IMR-90 (cell line): ENCODE data around the gene SLC23A1. TPM values are rescaled to one million over a fixed set of nuclear protein-coding genes. Genes with fewer than 3 reads are reported as not detected.

Experiments
- CHD1 ChIP-seq: IDR thresholded peaks from 2 replicates; pipeline ENCODE4 v1.6.1; 2012; ENCODE audit warnings: low read depth, low read length, improper control_type of control experiment
- MAZ ChIP-seq: IDR thresholded peaks from 2 replicates; pipeline ENCODE4 v1.6.1; 2012; ENCODE audit warnings: low read depth, mild to moderate bottlenecking, low read length, improper control_type of control experiment, moderate library complexity, borderline replicate concordance
- MXI1 ChIP-seq: IDR thresholded peaks from 2 replicates; pipeline ENCODE4 v1.6.1; 2012; ENCODE audit warnings: low read depth, mild to moderate bottlenecking, low read length, moderate library complexity, borderline replicate concordance
- SMC3 ChIP-seq: fragments of 150-350 bp; IDR thresholded peaks from 2 replicates; pipeline ENCODE4 v1.6.1; 2016; ENCODE audit warnings: low read depth, mild to moderate bottlenecking, antibody characterized with exemption, low read length, moderate library complexity
- polyA plus RNA-seq, 3 experiments: library from polyadenylated mRNA; depleted of rRNA; stranded (reverse); fragments of >200 nt; gene quantifications; 2 replicates each; pipeline ENCODE4 v1.2.3, GENCODE V29; 2012; ENCODE audit warnings: low replicate concordance in 1 of 3
- total RNA-seq: library from RNA; depleted of rRNA; stranded (reverse); fragments of >200 nt; gene quantifications from 2 replicates; pipeline ENCODE4 v1.2.3, GENCODE V29; 2012
- TF ChIP-seq, protein P1 (sequence below): fragments of 150-350 bp; IDR thresholded peaks from 2 replicates; pipeline ENCODE4 v1.6.1; 2017; ENCODE audit warnings: mild to moderate bottlenecking, antibody characterized with exemption, low read length, low read depth

The SLC23A1 gene
- total and polyA plus RNA-seq, 2 of the 4 experiments (the other 2 are of a cell fraction), result not detected

DNA sequence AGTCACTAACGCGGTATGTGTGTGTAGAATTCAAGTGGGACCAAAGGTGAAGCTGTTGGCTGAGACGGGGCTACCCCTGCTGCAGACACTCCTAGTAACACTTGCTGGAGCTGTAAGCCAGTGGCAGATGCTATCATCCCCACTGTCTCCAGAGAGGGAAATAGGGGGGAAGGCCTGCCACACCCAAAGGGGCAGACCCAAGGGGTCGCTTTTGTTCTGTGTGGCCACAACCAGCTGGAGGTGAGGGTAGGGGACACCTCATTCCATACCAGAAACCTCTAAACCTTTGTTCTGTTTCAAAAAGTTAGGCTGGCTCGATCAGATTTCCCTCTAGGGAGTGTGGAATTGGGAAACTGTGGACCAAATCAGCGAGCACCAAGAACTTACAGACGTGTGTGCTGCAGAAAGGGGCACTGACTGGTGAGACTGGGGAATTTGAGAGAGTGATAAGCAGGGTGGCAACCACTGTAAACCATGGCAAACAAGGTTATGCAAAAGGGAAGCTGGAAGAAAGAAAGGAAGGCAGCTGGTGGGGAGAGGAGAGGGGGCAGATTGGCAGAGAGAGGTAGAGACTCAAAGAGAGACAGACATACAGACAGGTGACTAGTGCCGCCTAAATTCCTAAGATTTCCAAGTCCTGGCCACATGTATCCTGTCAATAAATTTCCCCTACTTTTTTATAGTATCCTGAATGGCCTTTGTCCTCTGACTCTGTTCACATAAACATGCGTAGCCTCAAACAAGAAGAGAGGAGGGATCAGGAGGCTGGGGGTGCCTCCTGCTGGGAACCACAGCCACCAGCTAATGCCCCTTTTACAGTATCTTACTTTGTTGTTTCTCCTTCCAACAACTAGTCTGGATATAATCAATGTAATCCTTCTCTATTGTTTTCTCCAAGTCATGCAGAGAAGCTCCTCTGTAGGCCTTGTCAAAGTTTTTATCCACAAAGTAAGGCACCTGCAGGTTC is 36.4 kb upstream of the SLC23A1 start (continued):
- TF ChIP-seq MXI1, result no peak
- TF ChIP-seq SMC3, result no peak
- TF ChIP-seq CHD1, result no peak
- no peak for TF ChIP-seq MAZ
- TF ChIP-seq, protein P1, sequence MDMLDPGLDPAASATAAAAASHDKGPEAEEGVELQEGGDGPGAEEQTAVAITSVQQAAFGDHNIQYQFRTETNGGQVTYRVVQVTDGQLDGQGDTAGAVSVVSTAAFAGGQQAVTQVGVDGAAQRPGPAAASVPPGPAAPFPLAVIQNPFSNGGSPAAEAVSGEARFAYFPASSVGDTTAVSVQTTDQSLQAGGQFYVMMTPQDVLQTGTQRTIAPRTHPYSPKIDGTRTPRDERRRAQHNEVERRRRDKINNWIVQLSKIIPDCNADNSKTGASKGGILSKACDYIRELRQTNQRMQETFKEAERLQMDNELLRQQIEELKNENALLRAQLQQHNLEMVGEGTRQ, result no peak
